Stimulated activated CD8-positive, alpha-beta memory T cell treated with anti-CD3 and anti-CD28 coated beads, Interleukin-7, amount 100 ng/mL, for 4 hours (primary cell): ENCODE results near the gene UBTD1.
"Not testable (repeated sequence)": the region's sequence is repeated elsewhere in the genome, so short reads cannot be mapped to it uniquely, and the experiment has no call there.

Source experiments
- DNase-seq, 2 donors: peaks; one replicate each; pipeline ENCODE4 v3.0.0-alpha.2; 2020; ENCODE audit warnings: low read depth in 2 of 2

The UBTD1 gene

DNA sequence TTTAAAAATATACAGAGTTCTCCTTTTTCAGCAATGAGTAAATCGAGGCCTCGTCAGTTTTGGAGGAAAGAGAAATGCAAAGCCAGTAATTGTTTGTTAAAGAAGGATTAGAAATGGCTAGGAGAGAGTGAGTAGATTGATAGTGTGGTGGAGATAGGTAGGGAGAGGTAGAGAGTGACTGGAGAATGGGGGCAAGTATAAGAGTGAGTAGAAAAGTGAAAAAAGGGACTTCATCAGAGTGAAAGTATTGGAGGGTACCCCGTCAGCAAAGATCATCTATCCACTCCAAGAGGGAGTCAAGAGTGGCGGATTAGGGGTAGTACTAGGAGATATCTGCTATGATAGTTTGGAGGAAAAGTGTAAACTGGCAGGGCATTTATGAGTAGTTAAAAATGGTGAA lies 64.6 kb downstream of the UBTD1 start:
- no peak for DNase-seq

GRCh38 chr10:97564776-97565175 lies 66.1 kb downstream of the UBTD1 start:
- DNase-seq, result no peak

- DNase-seq, result no peak
Measured at GRCh38 chr10:97566336-97566996, 67.7 kb downstream of the UBTD1 start.

GRCh38 chr10:97567891-97568290 lies 69.2 kb downstream of the UBTD1 start:
- no peak for DNase-seq

- no peak for DNase-seq
Measured at GRCh38 chr10:97570146-97570788, 71.5 kb downstream of the UBTD1 start.

- DNase-seq, result no peak
Measured at GRCh38 chr10:97570789-97571471, 72.2 kb downstream of the UBTD1 start.

- no peak for DNase-seq
Measured at GRCh38 chr10:97571622-97572021, 72.9 kb downstream of the UBTD1 start.

GRCh38 chr10:97572214-97572989 lies 73.7 kb downstream of the UBTD1 start, which contains the start of gene ANKRD2:
TSS of gene ANKRD2 (plus strand) at chr10:97572779. CDS start at chr10:97572789, 10 bp downstream.
- DNase-seq, result peak in 1 of 2 donors; percentile 15

GRCh38 chr10:97573021-97573420 lies 74.3 kb downstream of the UBTD1 start:
- no peak for DNase-seq

DNA sequence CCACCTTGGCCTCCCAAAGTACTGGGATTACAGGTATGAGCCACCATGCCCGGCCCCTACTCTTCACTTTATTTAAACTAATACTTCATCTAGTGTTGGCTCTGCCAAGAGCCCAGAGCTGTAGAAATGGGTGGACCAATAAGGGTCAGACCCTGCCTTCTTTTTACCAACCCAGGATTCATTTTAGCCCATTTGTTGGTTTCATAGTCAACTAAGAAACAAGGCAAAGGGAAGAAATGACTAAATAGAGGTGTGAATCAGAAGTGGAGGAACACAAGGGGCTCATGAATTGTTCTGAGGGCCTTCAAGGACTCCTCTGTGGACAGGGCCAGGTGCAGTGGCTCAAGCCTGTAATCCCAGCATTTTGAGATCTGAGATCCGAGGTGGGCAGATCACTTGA lies 74.9 kb downstream of the UBTD1 start:
- DNase-seq, result no peak

DNA sequence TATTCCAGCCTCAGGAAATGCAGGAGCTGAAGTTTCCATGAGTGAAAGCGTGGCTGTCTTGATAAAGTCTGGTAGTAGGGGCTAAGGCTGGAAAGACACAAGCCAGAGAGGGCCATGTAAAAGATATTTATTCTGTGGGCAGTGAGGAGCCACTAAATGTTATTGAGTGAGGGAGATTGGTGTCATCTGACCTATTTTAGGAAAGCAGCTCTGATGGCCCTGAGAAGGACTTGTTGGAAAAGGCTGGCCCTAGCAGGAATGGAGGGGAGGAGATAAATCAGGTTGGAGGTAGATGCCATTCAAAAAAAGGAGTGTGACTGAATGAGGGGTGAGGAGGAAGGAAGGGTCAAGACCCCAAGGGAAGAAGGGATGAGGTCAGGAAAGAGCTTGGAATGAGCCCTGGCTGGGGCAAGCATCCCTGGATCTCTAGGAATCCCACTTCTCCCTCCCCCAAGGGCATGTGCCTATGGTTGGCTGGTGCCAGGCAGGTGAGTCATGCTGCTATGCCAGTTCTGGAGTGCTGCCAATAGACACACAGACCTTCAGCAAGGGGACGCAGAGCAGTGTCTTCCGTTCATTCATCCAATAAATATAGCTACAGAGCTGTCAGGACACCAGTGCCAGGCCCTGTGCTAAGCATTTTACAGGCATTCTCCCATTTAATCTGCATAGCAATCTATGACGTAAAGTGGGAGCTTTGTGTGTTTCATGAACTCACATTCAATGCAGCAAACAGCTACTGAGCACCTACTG lies 75.8 kb downstream of the UBTD1 start:
- DNase-seq, result no peak

- DNase-seq, result no peak
Measured at GRCh38 chr10:97575127-97575668, 76.5 kb downstream of the UBTD1 start.

DNA sequence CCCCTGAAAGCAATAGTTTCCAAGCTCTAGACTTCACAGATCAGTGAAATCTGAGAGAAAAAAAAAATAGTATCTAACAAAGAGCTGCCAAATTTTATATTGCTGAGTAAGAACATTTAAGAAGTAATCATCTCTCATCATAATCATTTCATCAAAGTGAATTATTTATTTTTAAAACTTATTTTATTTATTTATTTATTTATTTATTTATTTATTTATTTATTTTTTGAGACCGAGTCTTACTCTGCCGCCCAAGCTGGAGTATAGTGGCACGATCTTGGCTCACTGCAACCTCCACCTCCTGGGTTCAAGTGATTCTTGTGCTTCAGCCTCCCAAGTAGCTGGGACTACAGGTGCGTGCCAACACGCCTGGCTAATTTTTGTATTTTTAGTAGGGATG lies 77.8 kb downstream of the UBTD1 start:
- DNase-seq, result not testable (repeated sequence)

- no peak for DNase-seq
Measured at GRCh38 chr10:97577701-97578100, 79.0 kb downstream of the UBTD1 start.

GRCh38 chr10:97578171-97578844 lies 79.6 kb downstream of the UBTD1 start:
- no peak for DNase-seq

DNA sequence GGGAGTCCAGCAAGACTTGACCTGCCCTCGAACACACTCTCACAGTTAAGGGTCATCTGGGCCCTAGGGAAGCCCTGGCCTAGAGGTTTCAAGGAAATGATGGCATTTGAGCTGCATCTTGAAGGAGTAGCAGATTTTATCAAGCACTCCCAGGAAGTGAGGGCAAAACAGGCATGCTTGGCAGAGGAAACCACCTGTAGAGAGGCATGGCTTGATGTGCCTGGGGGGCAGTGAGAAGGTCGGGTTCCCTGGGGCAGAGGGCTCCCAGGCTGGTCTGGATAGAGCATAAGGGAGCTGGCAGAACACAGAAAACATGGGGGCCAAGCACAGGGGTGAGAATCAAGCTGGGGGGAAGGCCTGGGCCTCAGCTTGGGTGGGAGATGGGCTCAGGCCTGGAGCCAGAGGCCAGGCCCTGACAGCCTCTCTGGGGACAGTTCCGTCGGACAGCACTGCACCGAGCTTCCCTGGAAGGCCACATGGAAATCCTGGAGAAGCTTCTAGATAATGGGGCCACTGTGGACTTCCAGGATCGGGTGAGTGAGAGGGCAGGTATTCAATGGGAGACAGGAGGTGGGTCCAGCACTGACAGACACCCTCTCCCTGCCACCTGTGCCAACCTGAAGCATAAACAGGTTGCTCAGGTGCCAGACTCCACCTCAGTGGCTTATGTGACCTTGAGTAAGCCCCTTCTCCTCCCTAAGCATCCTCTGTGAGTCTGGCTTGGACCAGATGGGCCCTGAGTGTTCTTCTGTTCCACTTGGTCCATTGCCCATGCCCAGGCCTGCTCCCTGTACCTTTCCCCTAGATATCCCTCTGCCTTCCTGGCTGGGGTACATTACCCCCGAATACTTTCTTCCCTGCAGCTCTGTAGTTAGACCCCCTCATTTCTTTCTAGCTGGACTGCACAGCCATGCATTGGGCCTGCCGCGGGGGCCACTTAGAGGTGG lies 82.0 kb downstream of the UBTD1 start:
- DNase-seq, result no peak

- DNase-seq, result no peak
Measured at GRCh38 chr10:97582169-97582568, 83.4 kb downstream of the UBTD1 start.

DNA sequence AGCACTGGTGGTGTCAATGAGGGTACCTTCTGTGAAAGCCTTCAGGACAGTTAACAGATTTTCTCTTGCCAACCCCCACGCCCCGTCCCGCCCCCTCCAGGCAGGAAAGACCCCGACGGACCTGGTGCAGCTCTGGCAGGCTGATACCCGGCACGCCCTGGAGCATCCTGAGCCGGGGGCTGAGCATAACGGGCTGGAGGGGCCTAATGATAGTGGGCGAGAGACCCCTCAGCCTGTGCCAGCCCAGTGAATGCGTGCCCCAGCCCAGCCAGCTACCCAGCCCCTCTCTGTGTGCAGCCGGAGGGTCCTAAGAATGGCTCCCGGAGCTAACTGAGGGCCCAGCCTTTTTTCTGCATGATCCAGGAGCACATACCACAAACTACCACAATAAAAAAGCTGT lies 84.8 kb downstream of the UBTD1 start:
- DNase-seq, result no peak

DNA sequence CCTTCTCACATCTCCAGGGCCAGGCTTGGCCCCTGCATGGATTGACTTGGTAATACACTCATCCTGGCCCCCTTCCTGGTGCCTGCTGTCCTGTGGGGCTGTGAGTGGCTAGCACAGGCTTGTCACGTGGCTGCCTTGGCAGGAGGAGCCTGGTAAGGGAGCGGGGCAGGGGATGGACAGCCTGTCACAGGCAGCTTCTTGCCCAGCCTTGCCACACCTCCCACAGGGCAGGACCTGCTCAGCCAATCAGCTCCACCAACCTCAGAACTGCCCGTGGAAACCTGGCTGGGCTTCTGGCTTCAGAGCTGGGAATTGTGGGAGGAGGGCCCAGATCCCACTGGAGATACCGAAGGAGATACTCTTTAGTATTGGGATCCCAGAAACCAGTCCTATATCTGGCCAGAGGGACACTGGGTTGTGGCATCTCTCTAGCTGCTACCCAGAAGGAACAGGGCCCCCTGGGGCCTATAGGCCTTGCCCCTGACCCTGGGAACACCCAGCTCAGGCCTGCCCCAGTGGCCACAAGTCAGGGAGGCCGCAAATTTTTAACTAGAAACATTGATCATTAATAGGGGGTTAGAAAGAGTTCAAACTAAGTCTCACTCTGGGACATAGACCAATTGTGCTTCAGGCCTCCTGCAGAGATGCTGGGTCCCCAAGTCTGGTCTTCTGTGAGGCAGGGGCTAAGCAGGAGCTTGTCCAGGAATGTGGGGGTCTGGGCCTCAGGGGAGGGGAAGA lies 85.5 kb downstream of the UBTD1 start, which contains the start of gene HOGA1:
HOGA1 (plus strand) TSS at position 330 of the 738 bp plus-strand sequence; CDS start at position 645, 315 bp downstream.
- DNase-seq, result no peak
